Measurements from ENCODE around the gene CRYAA. TPM values are rescaled to one million over a fixed set of nuclear protein-coding genes. Genes with fewer than 3 reads are reported as not detected.

The CRYAA gene
- polyA plus RNA-seq, 3 donors, result 0.16 to 0.50 TPM; not detected in 1

DNA sequence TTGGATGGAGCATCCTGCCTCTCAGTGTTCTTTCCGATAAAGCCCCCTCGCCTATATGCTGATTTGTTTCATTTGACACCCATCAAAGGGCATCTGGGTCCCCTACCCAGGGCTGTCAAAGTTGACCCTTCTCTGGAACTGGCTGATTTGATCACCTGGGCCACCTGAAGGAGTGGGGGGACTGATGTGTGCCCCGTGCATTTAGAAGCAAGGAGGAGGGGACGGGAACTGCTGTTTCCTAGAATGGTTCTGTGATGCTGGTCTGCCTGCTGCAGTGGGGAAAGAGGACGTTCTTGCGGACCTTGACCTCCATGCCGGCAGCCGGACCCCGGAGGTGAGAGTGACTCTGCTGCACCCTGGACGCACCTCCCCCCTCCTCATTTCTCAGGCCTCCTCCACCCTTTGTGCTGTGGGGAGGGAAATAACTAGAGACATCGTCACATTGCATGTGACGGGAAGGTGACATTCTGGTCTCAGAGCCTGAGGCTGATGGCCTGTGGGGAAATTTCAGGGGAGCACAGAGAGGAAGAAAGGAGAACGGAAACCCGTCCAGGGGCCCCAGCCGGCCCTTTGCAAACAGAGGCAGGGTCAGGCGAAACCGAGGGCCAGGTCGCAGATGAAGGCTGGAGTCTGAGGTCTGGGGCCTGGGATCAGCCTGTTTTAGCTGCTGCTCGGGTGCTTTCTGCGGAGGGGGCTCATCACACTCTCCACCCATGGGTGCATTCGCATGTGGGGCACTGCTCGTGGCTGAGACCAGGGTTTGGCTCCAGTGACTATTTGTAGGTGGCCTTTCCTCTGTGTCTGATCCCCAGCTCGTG is 25.7 kb downstream of the CRYAA start:
- DNase-seq (ENCODE audit: extremely low read depth in 1 of 11, low read depth in 9 of 11, low spot score in 4 of 11), result no peak

DNA sequence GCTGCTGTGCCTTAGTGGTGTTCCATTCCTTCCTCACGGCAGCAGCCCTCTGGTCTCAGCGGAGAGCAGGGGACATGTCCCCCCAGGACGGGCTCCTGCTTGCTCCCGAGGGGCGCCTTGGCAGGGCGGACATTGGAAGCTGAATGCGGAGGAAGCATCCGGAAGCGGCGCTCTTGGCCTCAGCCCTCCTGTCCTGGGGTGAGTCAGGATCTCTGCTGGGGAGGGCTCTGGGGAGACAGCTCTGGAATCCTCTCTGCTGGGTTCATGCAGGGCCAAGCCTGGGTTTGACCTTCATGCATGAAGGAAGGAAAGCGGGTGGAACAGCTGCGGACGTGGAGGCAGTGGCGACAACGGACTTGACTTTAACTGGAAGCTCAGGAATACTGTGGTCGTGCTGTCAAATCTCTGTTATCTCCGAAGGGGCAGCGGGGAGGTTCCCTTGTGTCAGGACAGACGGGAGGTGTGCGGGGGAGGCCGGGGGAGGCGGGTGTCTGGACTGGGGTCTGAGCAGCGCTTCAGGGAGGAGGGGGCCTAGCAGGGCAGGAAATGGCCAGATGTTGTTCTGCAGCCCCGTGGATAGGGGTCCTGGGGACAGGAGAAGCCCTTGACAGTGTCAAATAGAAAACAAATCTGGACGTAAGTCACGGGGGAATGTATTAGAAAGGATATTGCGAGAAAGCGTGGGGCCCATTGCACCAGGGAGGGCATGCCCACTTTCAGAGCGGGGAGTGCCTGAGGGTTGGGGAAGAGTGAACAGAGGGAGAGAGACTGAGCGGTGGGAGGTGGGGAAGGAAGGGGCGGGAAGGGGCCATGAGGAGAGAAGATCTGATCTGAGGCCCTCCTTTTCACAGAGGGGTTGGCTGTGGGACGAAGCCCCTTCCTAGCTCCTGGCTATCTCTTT is 26.6 kb downstream of the CRYAA start:
- DNase-seq (ENCODE audit: extremely low read depth in 1 of 11, low read depth in 9 of 11, low spot score in 4 of 11), result no peak

DNA sequence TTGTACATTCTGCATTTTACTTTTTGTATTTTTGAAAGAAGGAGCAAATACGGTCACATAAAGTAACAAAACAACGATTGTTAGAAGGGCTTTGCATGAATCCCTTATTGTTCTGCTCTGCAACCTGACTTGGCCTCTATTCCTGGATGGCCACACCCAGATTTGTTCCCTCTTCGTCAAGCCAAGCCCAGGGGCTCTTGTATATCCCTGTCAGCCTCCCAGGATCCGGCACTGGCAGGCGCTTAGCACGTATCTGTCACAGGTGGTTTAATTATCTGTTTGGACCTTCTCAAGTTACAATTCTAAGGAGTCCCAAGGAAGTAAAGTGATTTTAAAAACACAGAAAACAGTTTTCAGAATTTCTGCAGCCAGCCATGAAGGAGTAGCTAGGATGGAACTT is 28.0 kb downstream of the CRYAA start:
- DNase-seq (ENCODE audit: extremely low read depth in 1 of 11, low read depth in 9 of 11, low spot score in 4 of 11), result no peak

DNA sequence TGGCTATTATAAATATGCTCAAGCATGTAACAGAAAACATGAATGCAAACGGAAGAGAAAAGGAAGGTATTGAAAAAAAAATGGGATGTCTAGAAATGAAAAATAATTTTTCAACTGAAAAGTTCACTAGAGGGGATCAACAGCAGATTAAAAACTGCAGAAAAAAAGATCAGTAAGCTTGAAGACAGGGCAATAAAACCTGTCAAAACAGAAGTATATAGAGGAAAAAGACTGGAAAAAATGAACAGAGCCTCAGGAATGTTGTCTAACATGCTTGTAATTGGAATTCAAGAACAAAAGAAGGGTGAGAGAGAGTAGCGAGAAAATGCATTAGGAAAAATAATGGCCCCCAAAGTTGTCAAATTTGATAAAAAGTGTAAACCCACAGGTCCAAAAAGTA is 29.6 kb downstream of the CRYAA start:
- no peak for DNase-seq (ENCODE audit: extremely low read depth in 1 of 11, low read depth in 9 of 11, low spot score in 4 of 11)

DNA sequence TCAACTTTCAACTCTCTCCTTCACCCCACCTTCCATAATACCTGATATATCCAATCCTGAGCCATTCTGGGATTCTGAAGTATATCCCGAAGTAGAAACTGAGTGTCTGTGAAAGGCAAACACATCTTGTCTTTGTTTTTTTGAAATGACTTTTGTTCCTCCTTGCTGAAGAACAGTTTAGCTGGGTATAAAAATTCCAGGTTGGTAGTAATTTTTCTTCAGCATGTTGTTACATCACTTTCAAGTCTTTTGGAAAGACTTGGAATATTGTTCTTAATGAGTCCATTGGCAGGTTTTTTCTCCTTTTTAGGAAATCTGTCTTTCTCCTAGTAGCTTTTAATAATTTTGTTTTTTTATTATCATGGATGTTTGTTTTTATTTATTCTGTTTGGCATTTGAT is 32.7 kb downstream of the CRYAA start:
- no peak for DNase-seq (ENCODE audit: extremely low read depth in 1 of 11, low read depth in 9 of 11, low spot score in 4 of 11)

DNA sequence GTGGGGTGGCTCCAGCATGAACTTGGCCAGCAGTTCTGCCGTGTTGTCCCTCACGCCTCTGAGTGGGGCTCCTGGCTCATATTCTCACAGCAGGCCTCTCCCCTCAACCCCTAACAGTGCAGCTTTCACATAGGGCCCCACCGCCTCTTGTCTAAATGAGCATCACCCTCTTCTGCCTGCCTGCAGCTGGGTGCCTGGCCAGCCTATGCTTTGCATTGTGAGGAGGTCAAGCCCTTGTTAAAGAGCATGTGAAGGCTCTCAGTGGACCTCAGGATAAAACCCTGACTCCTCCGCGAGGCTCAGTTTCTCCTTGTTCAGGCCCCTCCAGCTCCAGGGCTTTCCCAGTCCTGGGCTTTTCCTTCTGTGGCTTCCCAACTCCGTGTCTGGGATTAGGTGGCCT is 34.8 kb downstream of the CRYAA start:
- DNase-seq (ENCODE audit: extremely low read depth in 1 of 11, low read depth in 9 of 11, low spot score in 4 of 11), result no peak

DNA sequence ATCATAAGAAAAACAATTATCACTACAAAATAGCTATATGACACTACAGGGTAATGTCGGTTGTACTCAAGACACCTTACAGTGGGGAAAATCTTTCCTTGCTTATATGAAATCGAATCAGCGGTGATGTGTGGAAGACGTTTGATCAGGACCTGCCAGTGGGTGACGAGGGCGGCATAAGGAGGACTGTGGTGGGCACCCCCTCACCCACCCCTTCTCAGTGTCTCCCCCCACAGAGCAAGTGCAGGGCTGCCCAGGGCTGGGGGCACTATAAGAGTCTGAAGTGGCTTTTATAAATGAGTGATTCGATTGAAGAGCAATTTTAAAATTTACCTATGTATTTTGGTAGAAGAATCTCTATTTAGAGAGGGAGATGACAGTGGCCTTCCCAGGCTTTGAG is 35.8 kb downstream of the CRYAA start:
- DNase-seq (ENCODE audit: extremely low read depth in 1 of 11, low read depth in 9 of 11, low spot score in 4 of 11), result no peak

DNA sequence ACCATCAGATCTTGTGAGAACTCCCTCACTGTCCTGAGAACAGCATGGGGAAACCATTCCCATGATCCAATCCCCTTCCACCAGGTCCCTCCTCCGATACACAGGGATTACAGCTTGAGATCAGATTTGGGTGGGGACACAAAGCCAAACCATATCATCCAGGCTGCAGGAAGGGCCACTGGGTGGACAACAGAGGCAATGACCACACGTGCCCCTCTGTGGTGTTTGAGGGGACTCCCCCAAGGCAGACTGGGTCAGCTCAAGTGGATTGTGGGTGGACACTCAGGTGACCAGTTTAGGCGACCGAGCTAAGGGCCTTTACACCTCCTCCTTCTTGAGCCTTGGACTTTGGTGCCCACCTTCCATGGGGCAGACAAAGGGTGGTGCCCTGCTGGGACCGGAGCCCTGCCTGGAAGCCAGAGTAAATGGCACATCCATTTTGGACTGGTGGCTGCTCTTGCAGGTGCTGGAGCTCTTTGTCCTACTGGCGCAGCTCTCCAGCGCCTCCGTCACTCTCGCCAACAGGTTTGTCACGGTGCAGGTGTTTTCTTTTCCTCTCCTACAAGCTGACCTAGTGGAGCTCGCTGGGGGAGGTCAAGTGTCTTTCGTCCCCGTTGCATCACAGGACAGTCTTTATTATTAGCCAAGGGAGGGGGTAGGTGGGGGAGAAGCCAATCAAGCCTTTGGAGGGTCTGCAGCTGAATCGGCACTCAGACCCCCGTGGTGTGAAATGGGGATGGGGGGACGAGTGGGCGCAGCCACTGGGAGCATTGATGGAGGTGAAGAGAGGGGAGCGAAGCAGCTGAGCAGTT is 37.6 kb downstream of the CRYAA start:
- DNase-seq (ENCODE audit: extremely low read depth in 1 of 11, low read depth in 9 of 11, low spot score in 4 of 11), result no peak

DNA sequence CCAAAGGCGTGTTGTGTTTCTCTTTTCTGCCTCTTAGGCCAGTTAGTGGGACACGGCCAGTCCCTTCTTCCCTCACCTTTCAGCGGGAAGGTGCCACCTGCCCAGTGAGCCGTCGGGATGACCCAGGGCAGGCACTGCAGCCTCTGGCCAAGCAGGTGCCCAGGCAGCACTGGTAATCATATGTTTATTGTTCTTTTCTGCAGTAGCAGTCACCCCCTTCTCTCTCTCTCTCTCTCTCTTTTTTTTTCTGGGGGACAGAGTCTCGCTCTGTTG is 38.2 kb downstream of the CRYAA start:
- DNase-seq (ENCODE audit: extremely low read depth in 1 of 11, low read depth in 9 of 11, low spot score in 4 of 11), result no peak

DNA sequence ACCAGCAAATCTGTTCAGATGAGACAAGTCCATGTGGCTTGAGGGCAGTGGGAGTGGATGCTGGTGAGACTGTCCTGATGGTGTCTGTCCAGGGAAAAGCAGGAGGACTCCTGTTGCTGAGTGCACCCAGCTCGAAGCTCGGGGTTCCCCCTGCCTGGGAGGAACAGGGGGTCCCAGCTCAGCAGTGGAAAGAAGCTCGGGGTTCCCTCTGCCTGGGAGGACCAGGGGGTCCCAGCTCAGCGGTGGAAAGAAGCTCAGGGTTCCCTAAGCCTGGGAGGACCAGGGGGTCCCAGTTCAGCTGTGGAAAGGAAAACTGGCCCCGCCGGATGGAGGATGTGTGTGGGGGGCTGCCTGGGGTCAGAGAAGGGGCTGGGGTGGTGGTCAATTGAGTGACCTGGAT is 39.1 kb downstream of the CRYAA start:
- DNase-seq (ENCODE audit: extremely low read depth in 1 of 11, low read depth in 9 of 11, low spot score in 4 of 11), result no peak

DNA sequence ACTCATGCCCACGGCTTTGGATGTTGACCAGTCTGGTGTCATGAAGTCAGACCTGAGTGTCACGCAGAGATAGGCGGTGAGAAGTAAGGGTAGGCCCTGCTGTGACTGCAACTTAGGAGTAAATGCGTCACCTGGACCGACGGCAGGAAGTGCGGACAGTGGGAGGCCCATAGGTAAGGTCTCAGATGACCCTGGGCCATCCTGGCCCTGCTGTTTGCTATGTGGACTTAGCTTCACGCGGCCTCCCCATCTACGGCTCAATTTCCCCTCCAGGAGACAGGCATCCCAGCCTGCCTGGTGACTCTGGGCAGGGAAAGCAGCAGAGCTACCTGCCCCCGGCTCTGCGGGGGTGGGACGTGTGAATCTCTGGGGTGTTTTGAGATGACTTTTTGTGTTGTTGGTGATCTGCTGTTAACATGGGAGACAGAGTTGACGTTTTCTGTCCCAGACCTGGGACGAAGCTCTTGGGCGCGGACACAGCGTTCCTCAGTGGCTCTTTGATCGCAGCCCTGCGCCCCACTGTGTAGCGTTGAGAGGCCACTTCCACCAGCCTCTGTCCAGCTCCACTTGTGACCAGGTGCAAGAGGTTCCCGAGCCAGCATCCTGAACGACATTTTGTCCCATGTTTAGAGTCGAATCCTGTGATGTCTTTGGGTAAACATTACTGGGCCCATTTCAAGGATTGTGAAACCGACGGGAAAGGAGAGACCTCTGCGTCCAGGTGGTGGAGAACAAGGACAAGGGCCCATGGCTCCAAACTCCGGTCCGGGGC is 39.9 kb downstream of the CRYAA start:
- no peak for DNase-seq (ENCODE audit: extremely low read depth in 1 of 11, low read depth in 9 of 11, low spot score in 4 of 11)

DNA sequence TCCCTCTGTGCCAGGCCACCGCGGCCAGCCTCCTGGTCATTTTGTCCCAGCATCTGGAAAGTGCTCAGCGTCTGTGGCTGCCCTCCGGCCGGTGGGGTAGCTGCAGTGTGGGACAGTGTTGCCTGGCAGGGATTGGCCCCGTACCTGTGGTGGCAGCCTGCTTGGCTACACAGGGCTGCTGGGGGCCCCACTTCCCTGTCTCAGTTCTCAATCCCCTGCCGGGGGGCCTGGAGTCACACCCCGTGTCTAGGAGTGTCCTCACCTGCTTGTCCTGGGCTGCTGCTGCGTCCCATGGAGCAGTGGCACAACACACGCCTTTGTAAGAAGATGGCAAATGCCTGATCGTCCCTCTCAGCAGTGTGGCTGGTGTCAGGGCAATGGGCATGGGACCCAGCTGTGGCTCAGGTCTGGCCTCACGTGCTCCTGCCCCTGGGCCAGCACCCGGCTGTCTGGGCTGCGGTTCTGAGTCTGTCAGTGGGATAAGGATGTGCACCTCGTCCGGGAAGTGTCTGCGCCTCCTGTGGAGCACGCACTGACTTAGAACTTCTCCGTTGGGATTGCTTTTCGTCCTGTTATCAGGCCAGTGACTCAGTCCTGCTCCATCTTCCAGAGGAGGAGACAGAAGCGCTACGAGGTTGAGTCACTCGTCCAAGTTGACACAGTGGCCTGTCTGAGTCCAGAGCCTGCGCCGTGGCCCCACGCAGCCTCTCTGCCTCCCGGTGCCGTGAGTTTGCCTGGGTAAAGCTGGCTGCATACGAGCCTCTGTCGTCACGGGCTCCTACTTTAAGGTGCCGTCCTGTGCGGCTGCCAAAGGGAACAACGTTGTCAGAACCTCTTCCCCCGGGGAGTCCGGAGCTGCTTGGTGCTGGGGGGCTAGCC is 41.0 kb downstream of the CRYAA start:
- DNase-seq (ENCODE audit: extremely low read depth in 1 of 11, low read depth in 9 of 11, low spot score in 4 of 11), result no peak

DNA sequence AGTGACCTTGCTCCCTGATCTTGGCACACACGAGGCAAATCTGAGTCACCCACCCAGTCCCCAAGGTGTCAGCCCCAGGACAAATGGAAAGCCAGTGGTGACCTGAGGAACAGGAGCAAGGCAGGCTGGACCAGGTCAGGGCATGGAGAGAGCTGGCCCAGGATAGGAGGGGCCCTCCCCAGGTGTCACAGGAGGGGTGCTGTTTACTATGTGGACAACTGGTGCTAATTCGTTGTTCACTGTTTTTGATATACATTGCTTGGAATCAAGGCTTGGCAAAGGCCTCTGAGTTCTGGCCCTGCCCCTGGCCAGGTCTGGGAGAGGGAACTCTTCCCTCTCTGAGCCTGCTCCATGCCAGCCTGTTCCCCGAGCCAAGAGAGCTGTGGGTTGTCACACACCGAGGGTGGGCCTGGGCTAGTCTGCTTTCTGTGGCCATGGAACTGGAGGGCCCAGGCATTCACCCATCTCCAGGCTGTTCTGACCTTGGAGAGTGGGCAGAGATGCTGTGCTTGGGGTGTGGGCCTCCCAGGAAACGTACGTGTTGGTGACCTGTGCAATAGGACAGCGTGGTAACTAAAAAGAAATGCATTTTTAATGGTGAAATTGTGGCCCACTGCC is 41.8 kb downstream of the CRYAA start:
- DNase-seq (ENCODE audit: extremely low read depth in 1 of 11, low read depth in 9 of 11, low spot score in 4 of 11), result no peak

DNA sequence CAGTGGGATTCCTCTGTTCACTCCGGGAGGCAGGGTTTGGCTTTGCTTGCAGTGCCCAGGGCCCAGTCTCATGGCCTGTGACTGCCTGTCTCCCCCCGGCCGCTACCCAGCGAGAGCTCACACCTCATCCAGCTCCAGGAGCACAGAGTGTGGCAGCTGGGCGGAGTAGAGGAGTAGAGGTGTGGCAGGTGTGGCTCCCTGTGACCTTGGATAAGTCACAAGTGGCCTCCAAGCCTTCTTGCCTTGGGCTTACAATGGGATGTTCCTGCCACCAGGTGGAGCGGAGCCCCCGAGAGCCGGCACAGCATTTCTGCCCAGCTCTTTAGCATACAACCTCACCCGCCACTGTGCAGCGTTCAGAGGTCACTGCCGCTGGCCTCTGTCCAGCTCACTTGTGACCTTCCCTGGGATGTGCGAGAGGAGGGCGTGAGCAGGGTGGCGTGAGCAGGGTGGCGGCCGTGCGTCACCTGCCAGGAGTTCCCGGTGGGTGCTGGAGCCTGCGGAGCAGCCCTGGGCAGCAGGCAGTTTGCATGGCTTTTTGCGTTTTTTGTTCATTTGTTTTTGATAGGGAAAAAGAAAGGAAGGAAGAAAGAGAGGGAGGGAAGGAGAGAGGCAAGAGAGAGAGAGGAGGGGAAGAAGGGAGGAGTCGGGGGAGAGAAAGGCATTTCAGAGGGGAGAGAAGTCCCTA is 42.4 kb downstream of the CRYAA start:
- peak in 1 of 11 donors; percentile 14 for DNase-seq (ENCODE audit: extremely low read depth in 1 of 11, low read depth in 9 of 11, low spot score in 4 of 11)

DNA sequence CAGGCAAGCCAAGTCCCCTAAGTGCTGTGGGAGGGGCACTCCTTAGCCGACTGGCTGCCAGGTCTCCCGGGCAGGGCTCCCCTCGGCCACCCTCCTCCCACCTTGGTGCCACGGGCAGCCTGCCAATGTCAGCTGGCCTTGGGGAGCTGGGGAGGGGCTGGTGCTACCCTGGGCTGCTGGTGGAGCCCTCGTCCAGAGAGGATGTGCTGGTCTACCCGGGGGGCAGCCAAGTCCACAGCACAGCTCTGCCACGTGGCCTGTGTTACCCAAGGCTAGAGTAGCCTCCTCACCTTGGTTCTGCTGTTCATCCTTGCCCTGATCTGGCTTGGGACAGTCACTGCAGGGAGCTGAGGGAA is 42.9 kb downstream of the CRYAA start:
- no peak for DNase-seq (ENCODE audit: extremely low read depth in 1 of 11, low read depth in 9 of 11, low spot score in 4 of 11)
